ENCODE results near the gene RAB20.
A peak's percentile ranks its signal among the peaks of the same experiment; 100 is the strongest.
"Not testable (repeated sequence)": the region's sequence is repeated elsewhere in the genome, so short reads cannot be mapped to it uniquely, and the experiment has no call there.

The RAB20 gene, protein sequence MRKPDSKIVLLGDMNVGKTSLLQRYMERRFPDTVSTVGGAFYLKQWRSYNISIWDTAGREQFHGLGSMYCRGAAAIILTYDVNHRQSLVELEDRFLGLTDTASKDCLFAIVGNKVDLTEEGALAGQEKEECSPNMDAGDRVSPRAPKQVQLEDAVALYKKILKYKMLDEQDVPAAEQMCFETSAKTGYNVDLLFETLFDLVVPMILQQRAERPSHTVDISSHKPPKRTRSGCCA

GRCh38 chr13:110561344-110562035 is at the start of gene RAB20:
Gene RAB20, minus strand, starts transcription at chr13:110561722. Its CDS starts 203 bp downstream, at chr13:110561519.
- DNase-seq (ENCODE audit: low read depth in 2 of 2): peak; percentile 19 to 61

- no peak for DNase-seq (ENCODE audit: low read depth in 2 of 2)
Observed at GRCh38 chr13:110610955-110611595, 49.6 kb upstream of the RAB20 start.

- DNase-seq (ENCODE audit: low read depth in 2 of 2): no peak
Observed at GRCh38 chr13:110607675-110608224, 46.2 kb upstream of the RAB20 start.

DNA sequence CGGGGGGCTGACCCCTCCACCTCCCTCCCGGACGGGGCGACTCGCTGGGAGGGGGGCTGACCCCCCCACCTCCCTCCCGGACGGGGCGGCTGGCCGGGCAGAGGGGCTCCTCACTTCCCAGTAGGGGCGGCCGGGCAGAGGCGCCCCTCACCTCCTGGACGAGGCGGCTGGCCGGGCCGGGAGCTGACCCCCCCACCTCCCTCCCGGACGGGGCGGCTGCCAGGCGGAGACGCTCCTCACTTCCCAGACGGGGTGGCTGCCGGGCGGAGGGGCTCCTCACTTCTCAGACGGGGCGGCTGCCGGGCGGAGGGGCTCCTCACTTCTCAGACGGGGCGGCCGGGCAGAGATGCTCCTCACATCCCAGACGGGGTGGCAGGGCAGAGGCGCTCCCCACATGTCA is 44.8 kb upstream of the RAB20 start:
- not testable (repeated sequence) for DNase-seq (ENCODE audit: low read depth in 2 of 2)

DNA sequence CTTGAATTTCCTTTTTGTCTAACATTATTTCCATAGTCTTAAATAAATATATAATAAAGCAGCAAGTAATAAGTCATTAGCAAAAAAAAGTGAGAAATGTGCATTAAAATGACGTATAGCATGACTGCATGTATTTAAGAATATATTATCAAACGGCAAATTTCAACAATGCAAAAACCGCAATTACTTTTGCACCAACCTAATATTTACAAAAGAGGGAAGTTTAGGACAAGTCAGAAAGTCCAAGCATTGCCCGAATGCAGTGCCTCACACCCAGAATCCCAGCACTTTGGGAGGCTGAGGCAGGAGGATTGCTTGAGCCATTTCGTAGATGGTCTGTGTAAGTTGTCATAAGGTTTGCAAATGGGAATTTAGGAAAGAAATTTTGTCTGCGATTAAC is 43.6 kb upstream of the RAB20 start:
- no peak for DNase-seq (ENCODE audit: low read depth in 2 of 2)

DNA sequence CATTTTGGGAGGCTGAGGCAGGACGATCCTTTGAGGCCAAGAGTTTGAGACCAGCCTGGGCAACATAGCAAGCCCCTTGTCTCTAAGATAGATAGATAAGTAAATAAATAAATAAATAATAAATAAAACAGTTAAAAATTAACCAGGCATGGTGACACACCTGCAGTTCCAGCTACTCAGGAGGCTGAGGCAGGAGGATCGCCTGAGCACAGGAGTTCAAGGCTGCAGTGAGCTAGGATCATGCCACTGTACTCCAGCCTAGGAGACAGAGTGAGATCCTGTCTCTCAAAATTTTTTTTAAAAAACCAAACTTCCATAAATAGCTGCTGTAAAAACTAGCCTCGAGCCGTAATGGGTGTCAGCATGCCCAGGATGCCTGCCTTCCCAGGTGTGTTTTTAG is 39.5 kb upstream of the RAB20 start:
- DNase-seq (ENCODE audit: low read depth in 2 of 2): no peak

- no peak for DNase-seq (ENCODE audit: low read depth in 2 of 2)
Observed at GRCh38 chr13:110600261-110600819, 38.8 kb upstream of the RAB20 start.

DNA sequence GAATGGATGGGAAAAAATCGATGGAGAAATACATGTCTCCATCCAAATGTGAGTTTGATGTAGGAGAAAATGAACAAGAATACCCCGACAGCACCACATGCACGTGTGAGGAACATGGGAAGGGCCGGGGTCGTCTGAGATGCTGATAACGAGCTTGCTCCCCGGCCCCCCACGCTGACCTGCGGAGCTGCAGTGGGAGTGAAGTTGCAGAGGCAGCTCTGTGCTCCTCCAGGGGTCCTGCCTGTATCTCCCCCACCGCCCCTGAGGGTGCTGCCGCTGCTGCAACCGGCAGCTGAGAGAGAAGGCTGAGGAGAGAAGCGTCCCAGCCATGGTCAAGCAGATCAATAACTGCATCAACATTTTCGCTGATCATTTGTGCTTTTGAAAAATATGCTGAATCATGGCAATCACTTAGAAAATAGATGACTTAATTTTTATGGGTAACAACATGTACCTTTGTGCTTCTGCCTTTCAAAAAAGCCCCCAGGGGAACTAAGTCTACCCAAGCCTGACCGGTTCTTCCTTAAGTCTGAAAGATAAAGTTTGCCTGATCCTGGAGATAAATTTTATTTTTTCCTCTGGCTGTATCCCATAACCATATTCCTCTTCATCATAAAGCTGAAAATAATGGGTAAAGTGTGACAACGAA is 35.6 kb upstream of the RAB20 start:
- DNase-seq (ENCODE audit: low read depth in 2 of 2): no peak

DNA sequence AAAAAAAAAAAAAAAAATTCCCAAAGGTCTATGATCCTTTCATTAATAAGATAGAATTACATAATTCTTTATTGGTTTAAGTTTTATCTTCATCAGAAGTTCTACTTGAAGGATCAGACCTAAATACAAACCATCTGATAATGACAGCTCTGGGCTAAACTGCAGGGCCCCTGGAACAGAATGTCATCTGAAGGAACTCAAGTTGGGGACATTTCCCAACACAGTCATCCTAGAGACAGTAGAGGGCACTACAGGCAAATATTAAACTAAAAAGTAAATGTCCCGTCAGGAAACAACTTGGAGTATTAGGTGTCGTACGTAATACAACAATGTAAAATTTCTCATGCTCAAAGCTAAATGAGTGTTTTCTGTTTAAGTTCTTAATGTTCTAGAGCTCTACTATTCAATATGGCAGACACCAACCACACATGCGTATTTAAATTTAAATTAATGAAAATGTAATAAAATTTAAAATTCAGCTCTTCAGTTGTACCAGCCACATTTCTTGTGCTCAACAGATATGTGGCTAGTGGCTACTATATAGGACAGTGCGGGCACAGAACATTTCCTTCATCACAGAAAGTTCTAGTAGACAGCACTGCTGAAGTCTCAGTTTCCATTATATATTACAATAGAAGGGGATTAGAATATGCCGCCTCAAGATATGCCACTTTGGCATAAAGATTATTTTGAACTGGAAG is 32.1 kb upstream of the RAB20 start:
- DNase-seq (ENCODE audit: low read depth in 2 of 2): no peak

DNA sequence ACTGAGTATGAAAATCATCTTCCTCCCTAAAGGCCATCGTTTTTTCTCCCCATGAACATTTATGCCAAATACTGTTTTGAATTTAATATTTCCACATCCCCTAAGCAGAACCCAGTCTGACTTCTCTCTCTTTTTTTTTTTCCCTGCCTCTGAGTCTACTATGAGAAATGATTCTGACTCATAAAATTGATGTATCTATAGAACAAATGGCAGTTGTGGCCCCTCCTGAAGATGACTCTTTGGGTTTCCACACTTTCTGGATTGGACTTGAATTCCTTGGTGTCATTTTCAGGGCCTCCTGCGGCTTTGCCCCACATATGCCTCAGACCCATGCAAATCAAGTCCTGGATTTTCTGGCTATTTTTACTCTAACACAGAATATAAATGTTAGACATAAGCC is 31.1 kb upstream of the RAB20 start:
- no peak for DNase-seq (ENCODE audit: low read depth in 2 of 2)

GRCh38 chr13:110590577-110590976 is 29.1 kb upstream of the RAB20 start:
- DNase-seq (ENCODE audit: low read depth in 2 of 2): no peak

- no peak for DNase-seq (ENCODE audit: low read depth in 2 of 2)
Observed at GRCh38 chr13:110589793-110590390, 28.4 kb upstream of the RAB20 start.

GRCh38 chr13:110583178-110583865 is 21.8 kb upstream of the RAB20 start:
- no peak for DNase-seq (ENCODE audit: low read depth in 2 of 2)

DNA sequence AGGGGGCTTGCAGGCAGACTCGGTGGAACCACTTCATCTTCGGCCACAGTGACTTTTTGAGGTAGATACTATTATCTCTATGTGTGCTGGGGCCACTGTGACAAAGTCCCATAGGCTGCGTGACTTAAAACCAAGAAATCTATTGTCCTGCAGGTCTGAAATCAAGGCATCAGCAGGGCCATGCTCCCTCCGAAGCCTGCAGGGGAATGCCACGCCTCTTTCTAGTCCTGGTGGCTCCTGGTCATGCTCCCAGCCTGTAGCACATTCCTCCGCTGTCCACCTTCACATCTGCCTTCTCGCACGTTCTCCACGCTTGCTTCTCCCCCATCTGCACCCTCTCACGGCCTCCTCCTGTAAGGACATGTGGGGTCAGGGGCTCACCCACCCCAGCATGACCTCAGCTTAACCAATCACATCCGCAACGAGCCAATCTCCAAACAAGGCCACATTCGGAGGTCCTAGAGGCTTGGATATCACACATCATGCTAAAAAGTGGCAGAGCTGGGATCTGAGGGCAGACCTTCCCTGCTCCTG is 21.0 kb upstream of the RAB20 start:
- no peak for DNase-seq (ENCODE audit: low read depth in 2 of 2)

- no peak for DNase-seq (ENCODE audit: low read depth in 2 of 2)
Observed at GRCh38 chr13:110581506-110582185, 20.1 kb upstream of the RAB20 start.

GRCh38 chr13:110580800-110581199 is 19.3 kb upstream of the RAB20 start:
- no peak for DNase-seq (ENCODE audit: low read depth in 2 of 2)

GRCh38 chr13:110578363-110578762 is 16.8 kb upstream of the RAB20 start:
- DNase-seq (ENCODE audit: low read depth in 2 of 2): no peak

GRCh38 chr13:110576736-110577476 is 15.4 kb upstream of the RAB20 start:
- DNase-seq (ENCODE audit: low read depth in 2 of 2): no peak

- DNase-seq (ENCODE audit: low read depth in 2 of 2): no peak
Observed at GRCh38 chr13:110576070-110576394, 14.5 kb upstream of the RAB20 start.

Measured in stimulated activated CD4-positive, alpha-beta T cell treated with anti-CD3 and anti-CD28 coated beads, Interleukin-12 subunit alpha, Interleukin-12 subunit beta, amount 100 ng/mL, for 24 hours (primary cell).